K562 (cell line): ENCODE measurements around the gene ITPR2. TPM values are rescaled to one million over a fixed set of nuclear protein-coding genes. Genes with fewer than 3 reads are reported as not detected.

Source experiments
- ATAC-seq: fragments of 200-7000 bp; cut with Tn5 transposase; 3 replicates; pipeline ENCODE4 v1.9.1; 2020; ENCODE audit warnings: moderate library complexity
- BruUV-seq: library from RNA; stranded (reverse); fragments of 400-500 nt; replicated peaks from 2 replicates; lab custom pipeline; 2021; lab: Mats Ljungman, UMichigan
- CTCF ChIA-PET: fragments of 300-600 bp; formaldehyde crosslinking; extraction: SDS; loops from one replicate; lab custom pipeline; 2021; ENCODE audit warnings: low intra/inter-chr PET ratio; lab: Yijun Ruan, JAX
- POLR2A ChIA-PET: fragments of 300-600, 350-650 bp; sonication (Branson Sonifier 250); formaldehyde crosslinking; extraction: SDS; loops from one replicate; lab custom pipeline; 2021; ENCODE audit warnings: antibody characterized with exemption, inconsistent platforms; lab: Yijun Ruan, JAX
- DNase-seq, 4 experiments: peaks; one replicate each; pipeline versions ENCODE4 v3.0.0 to v3.0.0-alpha.2; 2011 to 2018; ENCODE audit warnings: low spot score in 3 of 4, mixed read lengths in 3 of 4; ENCODE audit errors: extremely low read depth in 1 of 4
- FAIRE-seq: peaks from 2 replicates; lab custom pipeline; 2011; peaks lifted over from hg19 to GRCh38; lab: Jason Lieb, UNC
- H2AFZ ChIP-seq: 2 replicates; pipeline ENCODE4 v1.6.0; 2011; ENCODE audit warnings: low read depth, low read length, control low read depth, inconsistent platforms
- H3K27ac ChIP-seq: fragments of 200-600 bp; 3 replicates; pipeline ENCODE4 v1.8.0; 2011; ENCODE audit warnings: low read depth, mild to moderate bottlenecking, control low read depth, inconsistent platforms, low read length, moderate library complexity, mixed read lengths; ENCODE audit errors: extremely low read depth
- H3K27me3 ChIP-seq, 2 experiments: fragments of 300-600 bp in 1 of 2; 2 replicates in 1 of 2; 3 replicates in 1 of 2; pipeline versions ENCODE4 v1.6.0 to v1.8.0; 2011; ENCODE audit warnings: inconsistent platforms in 2 of 2, low read length in 2 of 2, mild to moderate bottlenecking in 1 of 2, mixed read lengths in 1 of 2, moderate library complexity in 1 of 2; ENCODE audit not compliant: control insufficient read depth in 2 of 2, insufficient read depth in 2 of 2
- H3K36me3 ChIP-seq: fragments of 300-600 bp; 3 replicates; pipeline ENCODE4 v1.8.0; 2011; ENCODE audit warnings: mild to moderate bottlenecking, low read length, inconsistent platforms; ENCODE audit not compliant: control insufficient read depth, insufficient read depth
- H3K4me1 ChIP-seq, 2 experiments: fragments of 200-600 bp in 1 of 2; replicated peaks in 1 of 2; 2 replicates in 1 of 2; 3 replicates in 1 of 2; pipeline versions ENCODE4 v1.5.1 to v1.8.0; 2011; ENCODE audit warnings: inconsistent platforms in 2 of 2, low read length in 2 of 2, mild to moderate bottlenecking in 1 of 2, mixed read lengths in 1 of 2, moderate library complexity in 1 of 2; ENCODE audit not compliant: control insufficient read depth in 2 of 2, insufficient read depth in 2 of 2
- H3K4me2 ChIP-seq: 2 replicates; pipeline ENCODE4 v1.6.1; 2011; ENCODE audit warnings: low read length, control low read depth, inconsistent platforms, mixed read lengths; ENCODE audit not compliant: insufficient read depth
- H3K4me3 ChIP-seq: fragments of 200-600 bp; sonication (generic), shearing (Covaris generic); 2 replicates; pipeline ENCODE4 v1.5.1; 2016; ENCODE audit warnings: control low read depth, inconsistent platforms
- H3K79me2 ChIP-seq: fragments of 200-600 bp; 3 replicates; pipeline ENCODE4 v1.8.0; 2011; ENCODE audit warnings: low read length, inconsistent platforms; ENCODE audit not compliant: control insufficient read depth, insufficient read depth
- H3K9ac ChIP-seq, 2 experiments: 2 replicates each; pipeline versions ENCODE4 v1.6.0 to v1.6.1; 2011; ENCODE audit warnings: low read depth in 2 of 2, low read length in 2 of 2, control low read depth in 1 of 2, inconsistent platforms in 1 of 2, mild to moderate bottlenecking in 1 of 2, mixed read lengths in 1 of 2; ENCODE audit not compliant: insufficient read depth in 1 of 2
- H3K9me1 ChIP-seq: one replicate; pipeline ENCODE4 v1.6.0; 2011; ENCODE audit warnings: inconsistent platforms, mild to moderate bottlenecking, low read length, moderate library complexity; ENCODE audit not compliant: control insufficient read depth, insufficient read depth
- H3K9me3 ChIP-seq: replicated peaks from 2 replicates; pipeline ENCODE4 v1.5.1; 2011; ENCODE audit warnings: low read depth, low read length, inconsistent platforms; ENCODE audit not compliant: control insufficient read depth, insufficient read depth
- H4K20me1 ChIP-seq: replicated peaks from 2 replicates; pipeline ENCODE4 v1.6.1; 2011; ENCODE audit warnings: low read length, inconsistent platforms, mixed read lengths; ENCODE audit not compliant: control insufficient read depth, insufficient read depth
- CBFB ChIP-seq: sonication (generic); formaldehyde crosslinking; IDR thresholded peaks from 2 replicates; pipeline ENCODE4 v1.4.0; 2020; ENCODE audit warnings: mild to moderate bottlenecking, missing genetic modification reagents
- CGGBP1 ChIP-seq: fragments of 250-450 bp; sonication (Bioruptor Pico); IDR thresholded peaks from 2 replicates; pipeline ENCODE4 v1.9.0; 2021; ENCODE audit warnings: mild to moderate bottlenecking
- CHAMP1 ChIP-seq: fragments of 450-650 bp; IDR thresholded peaks from 2 replicates; pipeline ENCODE4 v1.6.1; 2016; ENCODE audit warnings: mild to moderate bottlenecking
- HDAC8 ChIP-seq: fragments of 450-650 bp; IDR thresholded peaks from 2 replicates; pipeline ENCODE4 v1.6.1; 2016; ENCODE audit warnings: mild to moderate bottlenecking, missing genetic modification characterization, moderate library complexity, missing compliant biosample characterization
- HMGXB4 ChIP-seq: sonication (generic); formaldehyde crosslinking; IDR thresholded peaks from 2 replicates; pipeline ENCODE4 v1.8.1; 2023; ENCODE audit warnings: mild to moderate bottlenecking, missing genetic modification reagents
- OTX1 ChIP-seq: fragments of 450-650 bp; formaldehyde crosslinking; IDR thresholded peaks from 2 replicates; pipeline ENCODE4 v1.4.0; 2022; ENCODE audit warnings: mild to moderate bottlenecking
- PRPF4 ChIP-seq: fragments of 200-400 bp; formaldehyde crosslinking; IDR thresholded peaks from one replicate; pipeline ENCODE4 v1.6.1; 2017; ENCODE audit warnings: low read length, low read depth, mild to moderate bottlenecking; ENCODE audit not compliant: insufficient read depth, poor library complexity, severe bottlenecking
- SLC30A9 ChIP-seq: fragments of 250-450 bp; sonication (Bioruptor Pico); IDR thresholded peaks from 2 replicates; pipeline ENCODE4 v1.8.0; 2022; ENCODE audit warnings: mild to moderate bottlenecking, moderate library complexity
- ZBTB26 ChIP-seq: fragments of 450-650 bp; formaldehyde crosslinking; IDR thresholded peaks from 2 replicates; pipeline ENCODE4 v1.4.0; 2022; ENCODE audit warnings: missing genetic modification characterization
- ZC3H4 ChIP-seq: sonication (generic); formaldehyde crosslinking; IDR thresholded peaks from 2 replicates; pipeline ENCODE4 v1.9.0; 2021; ENCODE audit warnings: missing genetic modification reagents, borderline replicate concordance
- ZKSCAN8 ChIP-seq: fragments of 200-800 bp; sonication (Bioruptor generic); IDR thresholded peaks from 2 replicates; pipeline ENCODE4 v1.6.1; 2016; ENCODE audit warnings: missing genetic modification characterization, missing compliant biosample characterization
- ZNF324 ChIP-seq: fragments of 250-450 bp; sonication (Bioruptor Pico); IDR thresholded peaks from 2 replicates; pipeline ENCODE4 v1.4.0; 2020; ENCODE audit warnings: mild to moderate bottlenecking
- ZNF395 ChIP-seq: fragments of 200-800 bp; sonication (Bioruptor generic); IDR thresholded peaks from 2 replicates; pipeline ENCODE4 v1.6.1; 2017; ENCODE audit warnings: missing genetic modification characterization, missing compliant biosample characterization
- ZNF57 ChIP-seq: fragments of 450-650 bp; formaldehyde crosslinking; IDR thresholded peaks from 2 replicates; pipeline ENCODE4 v1.4.0; 2020; ENCODE audit warnings: mild to moderate bottlenecking, moderate library complexity
- WGBS: fragments of 100-300 bp; shearing (Covaris generic); methylation state at CpG from one replicate; pipeline ENCODE4 v1.1.6; 2016; ENCODE audit warnings: low coverage, mixed read lengths; ENCODE audit not compliant: insufficient coverage; ENCODE audit errors: missing lambda C conversion rate; 5-methylcytosine and 5-hydroxymethylcytosine counted together
- in situ Hi-C: fragments of 300-500 bp; cut with MboI; formaldehyde crosslinking; loops from 4 replicates; pipeline ENCODE4 v1.15.0; 2018; ENCODE audit warnings: inconsistent platforms, mixed read lengths
- intact Hi-C: fragments of 100-400 bp; cut with micrococcal nuclease; formaldehyde crosslinking; loops from 2 replicates; pipeline ENCODE4 v1.14.2; 2022
- polyA plus RNA-seq, 8 experiments: library from polyadenylated mRNA; depleted of rRNA in 4 of 8; stranded (reverse) in 5 of 8; unstranded in 3 of 8; fragments of >200 nt; fragmentation: Nextera tagmentation in 2 of 8; fragmentation: Illumina TruSeq in 1 of 8; extraction: Ambion mirVana in 2 of 8; extraction: Trizol in 1 of 8; gene quantifications; 2 replicates each; pipeline versions ENCODE4 v1.2.1 to v1.2.3, GENCODE V29; 2011 to 2014; ENCODE audit warnings: inconsistent platforms in 1 of 8, missing spikeins in 1 of 8
- total RNA-seq, 7 experiments: library from RNA; depleted of rRNA in 6 of 7; stranded (reverse); fragments of >200 nt in 6 of 7; fragmentation: Illumina TruSeq in 2 of 7; extraction: Trizol in 2 of 7; gene quantifications; 2 replicates each; pipeline versions ENCODE4 v1.2.1 to v1.2.3, GENCODE V29; 2011 to 2021; ENCODE audit warnings: low replicate concordance in 1 of 7

ITPR2 gene
- total and polyA plus RNA-seq, 9 of the 15 experiments (the other 6 are each of a cell fraction or from before 2014, with no cell fraction given): 0.21 to 3.3 (median 0.95) TPM

- TF ChIP-seq HDAC8 (no peak), PRPF4 (no peak)
These were observed 325.4 kb downstream of the ITPR2 start (continued) for GRCh38 chr12:26507613-26508012.

GRCh38 chr12:26499979-26500640 is 332.9 kb downstream of the ITPR2 start:
- no peak overlapping the region for H2AFZ ChIP-seq
- no peaks in the 10 kb centered on the region for H3K36me3 ChIP-seq
- H3K9ac ChIP-seq: no peak overlapping the region
- 0% methylated on average over 1 of the region's 1 CpG for WGBS
- ChIA-PET POLR2A (no interaction called here), CTCF (no interaction called here)
- in situ Hi-C loops: no loop called here
- no peak overlapping the region for H3K27ac ChIP-seq
- no TSS peak for BruUV-seq
- H3K9me1 ChIP-seq: no peaks in the 10 kb centered on the region
- no peaks in the 10 kb centered on the region for H3K79me2 ChIP-seq
- ATAC-seq (no peak), DNase-seq (no peak), FAIRE-seq (no peak)
- no peaks in the 10 kb centered on the region for H3K4me1 ChIP-seq
- H4K20me1 ChIP-seq: no peaks in the 10 kb centered on the region
- no peak overlapping the region for H3K4me2 ChIP-seq
- no peaks in the 10 kb centered on the region for H3K9me3 ChIP-seq
- H3K27me3 ChIP-seq: no peaks in the 10 kb centered on the region
- no peak overlapping the region for H3K4me3 ChIP-seq
- intact Hi-C loops: no loop called here
- no peak for TF ChIP-seq ZNF57 (CRISPR knock-in tag)
- TF ChIP-seq CGGBP1 (CRISPR knock-in tag): no peak
- no peak for TF ChIP-seq OTX1
- TF ChIP-seq ZBTB26 (CRISPR knock-in tag): no peak
- no peak for TF ChIP-seq ZKSCAN8 (CRISPR knock-in tag)
- no peak for TF ChIP-seq ZC3H4
- TF ChIP-seq ZNF324 (CRISPR knock-in tag): no peak
- TF ChIP-seq ZNF395: no peak
- no peak for TF ChIP-seq HMGXB4 (CRISPR knock-in tag)
- no peak for TF ChIP-seq CBFB (CRISPR knock-in tag)
- TF ChIP-seq CHAMP1: no peak
- no peak for TF ChIP-seq SLC30A9
- TF ChIP-seq HDAC8: no peak
